Mammary epithelial cell (primary cell): ENCODE results near the gene KCNH5.

Experiments
- CTCF ChIP-seq, 2 donors: IDR thresholded peaks in 1 of 2; conservative IDR thresholded peaks in 1 of 2; 2 replicates each; pipeline ENCODE4 v1.5.1; 2011 to 2012; ENCODE audit warnings: inconsistent platforms in 2 of 2, low read length in 2 of 2, mild to moderate bottlenecking in 2 of 2, control low read depth in 1 of 2, low read depth in 1 of 2; ENCODE audit not compliant: insufficient read depth in 1 of 2; ENCODE audit errors: extremely low read depth in 1 of 2
- EZH2 ChIP-seq: IDR thresholded peaks from 2 replicates; pipeline ENCODE4 v1.6.1; 2012; ENCODE audit warnings: low read length, inconsistent platforms, borderline replicate concordance

GRCh38 chr14:62667421-62667914 is 377.8 kb downstream of the KCNH5 start:
- TF ChIP-seq CTCF (conservative IDR thresholded peaks at IDR 0.05 in 1 of 2, IDR thresholded peaks at IDR 0.05 in 1 of 2; ENCODE audit: extremely low read depth in 1 of 2, insufficient read depth in 1 of 2, low read depth in 1 of 2, low read length in 2 of 2), result no peak
- no peak for TF ChIP-seq EZH2
